Muscle of leg (tissue), 11 donors: ENCODE results near the gene CDH4. TPM values are rescaled to one million over a fixed set of nuclear protein-coding genes. Genes with fewer than 3 reads are reported as not detected.
"Not testable (repeated sequence)": the region's sequence is repeated elsewhere in the genome, so short reads cannot be mapped to it uniquely, and the experiment has no call there.

Experiments
- DNase-seq: peaks from one replicate; pipeline ENCODE4 v3.0.0; 2013
- H3K27ac ChIP-seq: one replicate; pipeline ENCODE4 v1.5.1; 2013; ENCODE audit warnings: mild to moderate bottlenecking, low read length, control low read depth
- H3K27me3 ChIP-seq: one replicate; pipeline ENCODE4 v1.6.1; 2013; ENCODE audit warnings: low read length; ENCODE audit not compliant: control insufficient read depth, insufficient read depth
- H3K36me3 ChIP-seq: one replicate; pipeline ENCODE4 v1.6.1; 2013; ENCODE audit warnings: low read length; ENCODE audit not compliant: control insufficient read depth, insufficient read depth
- H3K4me1 ChIP-seq: one replicate; pipeline ENCODE4 v1.6.1; 2013; ENCODE audit warnings: low read length; ENCODE audit not compliant: control insufficient read depth, insufficient read depth
- H3K4me3 ChIP-seq: one replicate; pipeline ENCODE4 v1.5.1; 2013; ENCODE audit warnings: low read length, control low read depth
- H3K9me3 ChIP-seq: replicated peaks from 2 replicates; pipeline ENCODE4 v1.6.1; 2013; ENCODE audit warnings: low read depth, low read length; ENCODE audit not compliant: control insufficient read depth
- WGBS: methylation state at CpG from one replicate; pipeline ENCODE4 v1.1.5; 2013; ENCODE audit warnings: missing lambda C conversion rate; ENCODE audit not compliant: insufficient coverage; 5-methylcytosine and 5-hydroxymethylcytosine counted together
- polyA plus RNA-seq, 8 donors: library from polyadenylated mRNA; unstranded; fragments of 120-200 nt; gene quantifications; one replicate each; pipeline versions ENCODE4 v1.2.1 to v1.2.3, GENCODE V29; 2013; ENCODE audit warnings: inconsistent platforms in 1 of 8, low replicate concordance in 1 of 8; ENCODE audit not compliant: insufficient read length in 8 of 8, insufficient read depth in 1 of 8
- total RNA-seq: library from RNA; stranded (reverse); fragments of 120-200 nt; gene quantifications from one replicate; pipeline ENCODE4 v1.2.4, GENCODE V29; 2013

The CDH4 gene
- total and polyA plus RNA-seq, 9 donors, result 0.66 to 1.4 (median 1.2) TPM

DNA sequence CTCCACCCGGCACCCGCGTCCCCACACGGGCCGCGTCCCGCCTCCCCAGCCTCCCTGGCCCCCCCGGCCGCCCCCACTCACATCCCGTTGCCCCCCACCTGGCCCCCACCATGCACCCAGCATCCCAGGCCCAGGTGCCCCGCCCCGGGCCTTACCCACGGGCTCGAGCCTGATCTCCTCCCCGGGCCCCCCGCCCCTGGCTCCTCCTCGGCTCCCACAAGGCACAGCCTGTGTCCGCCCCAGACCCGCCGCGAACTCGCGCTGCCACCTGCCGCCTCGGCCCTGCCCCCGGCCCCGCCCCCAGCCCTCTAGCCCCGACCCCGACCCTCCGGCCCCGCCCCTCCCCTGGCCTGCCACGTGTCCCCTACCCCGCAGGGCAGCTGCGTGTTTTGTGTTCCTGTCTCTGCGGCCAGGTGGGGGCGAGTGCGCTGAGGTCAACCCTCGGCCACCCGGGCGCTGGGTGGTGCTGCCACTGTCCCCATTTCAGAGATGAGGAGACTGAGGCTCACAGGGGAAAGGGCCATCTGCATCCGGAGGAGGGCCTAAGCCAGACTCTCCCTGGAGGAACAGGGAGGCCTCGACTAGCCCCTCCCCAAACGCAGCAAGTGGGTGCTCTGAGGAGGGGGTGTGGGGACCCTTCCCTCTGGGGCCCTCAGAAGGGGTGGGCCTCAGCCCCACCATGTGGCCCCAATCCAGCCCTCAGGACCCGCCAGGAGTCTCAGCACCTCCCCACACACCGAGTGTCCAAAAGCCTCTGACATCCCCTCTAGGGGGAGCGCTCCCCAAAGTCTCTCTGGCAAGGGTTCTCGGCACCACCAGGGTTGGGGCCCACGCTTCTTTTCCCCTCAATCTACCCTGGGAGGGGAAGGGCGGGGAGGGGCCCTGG, 713.8 kb downstream of the CDH4 start:
- Histone ChIP-seq H3K4me3 (no peak overlapping the region), H3K27me3 (peaks cover 27% of the 10 kb centered on the region), H3K36me3 (peaks cover 3% of the 10 kb centered on the region), H3K4me1 (no peaks in the 10 kb centered on the region), H3K9me3 (no peaks in the 10 kb centered on the region), H3K27ac (no peak overlapping the region)
- WGBS, result 13% methylated on average over 22 of the region's 49 CpGs
- no peak for DNase-seq

DNA sequence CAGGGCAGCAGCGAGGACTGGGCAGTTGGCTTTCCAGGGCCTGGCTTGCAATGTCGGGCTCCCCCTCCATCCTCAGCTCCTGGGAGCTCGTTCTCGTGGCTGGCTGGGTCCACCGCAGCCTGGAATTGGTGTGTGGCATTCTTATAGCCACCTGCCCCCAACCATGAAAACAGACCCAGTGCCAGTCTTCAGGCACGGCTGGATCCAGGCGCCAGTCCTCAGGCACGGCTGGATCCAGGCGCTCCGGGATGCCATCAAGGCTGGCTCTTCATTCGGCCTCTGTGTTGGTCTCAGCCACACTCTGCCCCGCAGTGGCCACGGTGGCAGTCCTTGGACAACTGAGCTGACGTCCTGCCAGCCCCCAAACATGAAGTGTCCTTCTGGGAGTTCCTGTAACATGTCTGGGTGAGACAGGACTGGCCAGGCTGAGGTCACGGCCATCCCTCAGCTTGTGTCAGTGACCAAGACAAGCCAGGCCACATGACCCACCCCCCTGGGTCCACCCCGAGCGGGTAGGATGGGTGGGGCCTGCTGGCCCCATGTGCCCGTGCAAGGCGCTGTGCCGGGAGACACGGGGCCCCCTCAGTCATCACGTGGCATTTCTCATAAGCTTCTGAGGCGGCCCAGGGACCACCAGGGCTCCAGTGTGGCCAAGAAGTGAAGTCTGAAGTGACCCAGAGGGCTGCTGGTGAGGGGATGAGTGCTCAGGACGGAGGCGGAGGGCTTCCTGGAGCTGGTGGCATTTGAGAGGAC, 714.6 kb downstream of the CDH4 start:
- Histone ChIP-seq H3K27me3 (peaks cover 27% of the 10 kb centered on the region), H3K27ac (no peak overlapping the region), H3K4me1 (no peaks in the 10 kb centered on the region), H3K4me3 (no peak overlapping the region), H3K9me3 (no peaks in the 10 kb centered on the region), H3K36me3 (peaks cover 3% of the 10 kb centered on the region)
- 77% methylated on average over 22 of the region's 25 CpGs for WGBS
- DNase-seq, result no peak

DNA sequence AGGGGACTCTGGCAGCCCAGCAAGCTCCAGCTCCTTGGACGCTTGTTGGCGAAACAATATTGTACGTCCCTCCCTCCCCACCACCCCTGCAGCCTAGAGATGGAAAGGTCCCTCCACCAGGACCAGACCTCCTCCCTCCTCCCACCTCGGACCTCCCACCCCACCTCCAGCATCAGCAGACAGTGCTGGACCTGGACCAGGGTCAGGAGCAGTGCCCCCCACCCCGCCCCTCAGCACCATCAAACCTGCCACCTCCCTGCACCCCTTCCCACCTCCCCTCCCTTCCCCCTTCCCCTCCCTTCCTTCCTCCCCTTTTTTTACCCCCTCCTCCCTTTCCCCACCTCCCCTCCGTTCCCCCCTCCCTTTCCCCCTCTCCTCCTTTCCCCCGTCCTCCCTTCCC, 715.2 kb downstream of the CDH4 start:
- Histone ChIP-seq H3K27ac (no peak overlapping the region), H3K9me3 (peaks cover 2% of the 10 kb centered on the region), H3K4me1 (no peaks in the 10 kb centered on the region), H3K4me3 (no peak overlapping the region), H3K27me3 (peaks cover 27% of the 10 kb centered on the region), H3K36me3 (peaks cover 6% of the 10 kb centered on the region)
- 43% methylated on average over 4 of the region's 7 CpGs for WGBS
- DNase-seq, result no peak

DNA sequence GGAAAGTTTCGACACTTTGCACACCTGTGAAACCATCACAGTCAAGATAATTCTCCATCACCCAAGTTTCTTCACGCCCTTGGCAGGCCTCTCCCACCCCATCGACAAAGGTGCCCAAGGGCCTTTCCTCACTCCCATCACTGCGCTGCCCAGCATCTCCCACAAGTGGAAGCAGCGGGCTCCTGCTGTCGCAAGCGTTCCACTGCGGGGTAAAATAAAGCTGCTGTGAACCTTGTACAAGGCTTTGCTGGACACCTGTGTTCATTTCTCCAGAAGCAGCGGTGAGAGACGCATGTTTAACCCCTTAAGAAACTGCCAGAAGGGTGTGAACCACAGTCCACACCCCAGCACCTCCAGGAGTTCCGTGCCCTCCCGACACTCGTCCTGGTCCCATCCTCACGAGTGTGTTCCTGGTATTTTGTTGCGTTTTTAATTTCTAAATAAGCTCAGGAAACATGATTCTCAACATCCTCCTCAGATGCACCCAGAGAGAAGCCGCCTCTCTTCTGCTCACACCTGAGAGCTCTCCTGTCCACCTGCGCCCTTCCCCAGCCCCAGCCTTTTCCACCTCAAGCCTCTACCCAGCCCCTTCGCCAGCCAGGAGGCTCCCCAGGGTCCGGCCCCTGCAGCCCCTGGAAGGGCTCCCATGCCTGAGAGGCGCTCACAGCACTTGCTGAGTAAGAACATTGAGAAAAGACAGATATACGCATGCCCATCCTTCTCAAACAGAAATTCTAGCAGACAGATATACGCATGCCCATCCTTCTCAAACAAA, 716.2 kb downstream of the CDH4 start:
- Histone ChIP-seq H3K36me3 (peaks cover 15% of the 10 kb centered on the region), H3K27ac (no peak overlapping the region), H3K27me3 (peaks cover 25% of the 10 kb centered on the region), H3K4me1 (no peaks in the 10 kb centered on the region), H3K9me3 (peaks cover 2% of the 10 kb centered on the region), H3K4me3 (no peak overlapping the region)
- WGBS, result 50% methylated on average over 16 of the region's 22 CpGs
- no peak for DNase-seq

DNA sequence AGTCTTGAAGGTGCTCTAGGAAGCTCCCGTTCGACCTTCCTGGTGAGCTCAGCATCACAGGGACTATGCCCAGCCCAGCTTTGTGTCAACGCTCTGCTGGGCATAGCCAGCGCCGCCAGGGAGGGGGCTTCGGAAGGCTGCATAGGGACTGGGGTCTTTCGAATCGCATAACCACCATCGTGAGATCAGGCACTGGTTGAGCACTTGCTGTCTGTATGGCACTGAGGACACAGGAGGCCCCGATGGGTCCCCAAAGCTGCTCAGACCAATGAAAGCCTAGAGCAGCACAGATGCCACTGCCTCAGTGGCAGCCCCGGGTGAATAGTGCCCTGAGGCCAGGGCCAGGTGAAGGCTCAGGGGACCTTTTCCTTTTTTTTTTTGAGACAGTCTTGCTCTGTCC, 716.9 kb downstream of the CDH4 start:
- H3K36me3 ChIP-seq, result peaks cover 22% of the 10 kb centered on the region
- no peak overlapping the region for H3K27ac ChIP-seq
- H3K4me3 ChIP-seq, result no peak overlapping the region
- no peak for DNase-seq
- H3K27me3 ChIP-seq, result peaks cover 25% of the 10 kb centered on the region
- WGBS, result 78% methylated on average over 11 of the region's 11 CpGs
- H3K9me3 ChIP-seq, result peaks cover 2% of the 10 kb centered on the region
- no peaks in the 10 kb centered on the region for H3K4me1 ChIP-seq

DNA sequence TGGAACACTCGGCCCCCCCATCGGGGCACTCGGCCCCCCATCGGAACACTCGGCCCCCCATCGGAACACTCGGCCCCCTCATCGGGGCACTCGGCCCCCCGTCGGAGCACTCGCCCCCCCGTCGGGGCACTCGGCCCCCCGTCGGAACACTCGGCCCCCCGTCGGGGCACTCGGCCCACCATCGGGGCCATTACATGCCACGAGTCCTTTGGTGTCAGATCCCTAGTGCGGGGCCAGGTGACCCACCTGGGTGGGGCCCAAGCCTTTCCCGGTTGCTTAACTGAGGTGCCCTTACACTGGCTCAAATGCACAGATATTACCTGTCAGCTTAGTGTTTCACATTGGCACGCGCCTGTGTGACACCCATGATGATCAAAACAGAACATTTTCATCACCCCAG, 717.7 kb downstream of the CDH4 start:
- DNase-seq, result no peak
- no peak overlapping the region for H3K4me3 ChIP-seq
- H3K27ac ChIP-seq, result no peak overlapping the region
- H3K27me3 ChIP-seq, result peaks cover 18% of the 10 kb centered on the region
- H3K4me1 ChIP-seq, result no peaks in the 10 kb centered on the region
- 89% methylated on average over 19 of the region's 27 CpGs for WGBS
- peaks cover 2% of the 10 kb centered on the region for H3K9me3 ChIP-seq
- peaks cover 26% of the 10 kb centered on the region for H3K36me3 ChIP-seq

DNA sequence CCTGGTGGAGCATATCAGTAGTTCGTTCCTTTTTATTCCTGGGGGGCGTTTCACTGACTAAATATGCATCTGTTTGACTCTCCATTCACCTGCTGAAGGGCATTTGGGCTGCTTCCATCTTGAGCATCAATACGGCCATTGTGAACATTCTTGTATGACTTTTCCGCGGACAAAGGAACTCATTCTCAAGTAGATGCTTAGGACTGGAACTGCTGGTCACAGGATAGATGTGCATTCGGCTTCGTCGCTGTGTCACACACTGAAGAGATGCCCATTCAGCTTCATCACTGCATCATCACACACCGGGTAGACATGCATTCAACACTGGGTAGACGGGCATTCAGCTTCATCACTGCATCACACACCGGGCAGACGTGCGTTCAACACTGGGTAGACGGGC, 718.3 kb downstream of the CDH4 start:
- H3K4me1 ChIP-seq, result no peaks in the 10 kb centered on the region
- peaks cover 26% of the 10 kb centered on the region for H3K36me3 ChIP-seq
- H3K4me3 ChIP-seq, result no peak overlapping the region
- peaks cover 13% of the 10 kb centered on the region for H3K27me3 ChIP-seq
- H3K27ac ChIP-seq, result no peak overlapping the region
- DNase-seq, result no peak
- H3K9me3 ChIP-seq, result peaks cover 2% of the 10 kb centered on the region
- 97% methylated on average over 8 of the region's 14 CpGs for WGBS

DNA sequence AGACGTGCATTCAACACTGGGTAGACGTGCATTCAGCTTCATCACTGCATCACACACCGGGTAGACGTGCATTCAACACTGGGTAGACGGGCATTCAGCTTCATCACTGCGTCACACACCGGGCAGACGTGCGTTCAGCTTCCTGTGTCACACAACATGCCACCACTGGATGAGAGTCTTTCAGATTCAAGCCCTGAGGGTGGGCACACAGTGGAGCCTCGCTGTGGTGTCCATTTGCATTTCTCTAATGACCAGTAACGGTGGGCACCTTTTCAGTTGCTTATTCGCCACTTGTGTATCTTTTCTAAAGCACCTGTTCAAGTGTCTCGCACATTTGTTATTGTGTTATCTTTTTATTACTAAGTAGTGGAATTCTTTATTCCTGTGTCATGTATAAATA, 719.5 kb downstream of the CDH4 start:
- not testable (repeated sequence) for H3K9me3 ChIP-seq, H3K4me3 ChIP-seq, H3K27me3 ChIP-seq, H3K4me1 ChIP-seq, H3K27ac ChIP-seq, DNase-seq
- H3K36me3 ChIP-seq, result peaks cover 31% of the 10 kb centered on the region
- WGBS, result 91% methylated on average over 9 of the region's 13 CpGs

DNA sequence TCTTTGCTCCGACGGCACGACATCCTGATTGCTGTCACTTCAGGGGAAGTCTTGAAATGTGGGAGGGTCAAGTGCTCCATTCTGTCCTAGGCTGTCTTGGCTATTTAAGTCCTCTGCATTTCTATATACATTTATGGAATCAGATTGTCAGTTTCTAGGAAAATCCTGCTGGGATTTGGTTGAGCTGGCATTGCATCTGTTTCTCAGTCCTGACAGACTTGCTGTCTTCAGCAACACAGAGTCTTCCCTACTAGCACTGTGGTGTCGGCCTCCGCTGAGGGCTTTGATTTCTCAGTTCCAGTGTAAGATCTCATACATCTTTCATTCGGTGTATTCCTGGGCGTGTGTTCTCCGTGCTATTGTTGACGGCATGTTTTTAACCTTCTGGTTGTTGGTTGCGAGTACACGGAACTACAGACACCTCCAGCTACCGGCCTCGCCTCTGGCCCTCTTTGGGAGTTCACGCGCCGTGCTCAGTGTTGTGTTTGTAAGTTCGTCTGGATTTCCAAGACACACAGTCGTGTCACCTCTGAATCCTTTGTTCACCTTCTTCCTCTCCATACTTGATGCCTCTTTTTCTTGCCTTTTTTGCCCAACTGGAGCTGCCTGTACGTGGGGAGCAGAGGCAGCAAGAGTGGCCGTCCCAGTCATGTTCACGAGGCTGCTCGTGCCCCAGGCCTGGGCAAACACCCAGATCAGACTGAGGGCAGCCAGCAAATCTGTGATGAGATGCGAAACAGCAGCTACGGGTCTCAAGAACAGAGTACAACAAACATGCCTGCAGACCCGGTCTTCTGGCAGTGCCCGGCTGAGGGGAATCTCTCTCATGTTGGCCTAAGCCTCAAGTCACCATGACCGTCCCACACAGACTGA, 720.8 kb downstream of the CDH4 start:
- H3K4me3 ChIP-seq, result no peak overlapping the region

More for the DNA sequence above, 720.8 kb downstream of the CDH4 start:
- H3K36me3 ChIP-seq, result peaks cover 33% of the 10 kb centered on the region
- no peaks in the 10 kb centered on the region for H3K27me3 ChIP-seq
- WGBS, result 94% methylated on average over 23 of the region's 27 CpGs
- no peak overlapping the region for H3K27ac ChIP-seq
- DNase-seq, result no peak
- no peaks in the 10 kb centered on the region for H3K4me1 ChIP-seq
- peaks cover 2% of the 10 kb centered on the region for H3K9me3 ChIP-seq
